ENCODE results near the gene VWDE. TPM values are rescaled to one million over a fixed set of nuclear protein-coding genes. Genes with fewer than 3 reads are reported as not detected.

The VWDE gene
- polyA plus RNA-seq, 1 donor from 2014 or later: 0.27 TPM

Other genes starting within 250 kb of the VWDE start
- gene TMEM106B, start 192.6 kb downstream of the VWDE start, polyA plus RNA-seq: 39.4 and 61.4 TPM in 2 replicates
- gene SCIN, start 166.9 kb upstream of the VWDE start, polyA plus RNA-seq: 0.53 TPM in 1 of 2 replicates, not detected in the other

Measured in neural cell (in vitro differentiated cells).